GM21423 (cell line): ENCODE data around the gene IL1RL1.

Experiments
- ATAC-seq: cut with Tn5 transposase; IDR thresholded peaks from one replicate; pipeline ENCODE4 v1.9.1; 2021; ENCODE audit warnings: mild to moderate bottlenecking, moderate library complexity; ENCODE audit not compliant: unreplicated experiment

The IL1RL1 gene

DNA sequence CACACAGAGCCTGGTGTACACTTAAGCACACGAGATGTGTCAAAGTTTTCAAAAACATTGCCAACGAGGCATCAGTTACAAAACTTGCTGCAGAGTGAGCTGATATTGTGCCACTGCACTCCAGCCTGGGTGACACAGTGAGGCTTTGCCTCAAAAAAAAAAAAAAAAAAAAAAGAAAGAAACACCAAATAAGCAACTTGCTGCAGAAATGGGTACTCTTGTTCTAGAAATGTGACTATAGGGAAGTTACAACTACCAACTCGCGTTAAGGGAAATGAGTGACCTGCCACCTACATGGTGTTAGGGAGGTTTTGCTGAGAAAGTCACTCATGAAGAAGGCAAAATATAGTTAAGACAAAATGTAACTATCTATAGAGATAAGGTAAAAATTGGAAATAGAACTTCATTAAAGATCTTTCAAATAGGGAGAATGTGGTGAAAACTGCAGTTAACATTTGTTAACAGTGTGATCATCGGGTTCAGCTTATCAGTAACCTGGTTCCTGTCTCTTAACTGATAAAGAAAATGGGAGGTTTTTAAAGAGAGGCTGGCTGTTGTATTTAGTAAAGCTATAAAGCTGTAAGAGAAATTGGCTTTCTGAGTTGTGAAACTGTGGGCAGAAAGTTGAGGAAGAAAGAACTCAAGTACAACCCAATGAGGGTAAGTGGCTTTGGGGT lies at the start of gene IL1RL1:
Gene IL1RL1, plus strand, starts transcription at position 600 of the 677 bp plus-strand sequence. CDS start 26,702 bp downstream, outside the sequence.
- no peak for ATAC-seq

DNA sequence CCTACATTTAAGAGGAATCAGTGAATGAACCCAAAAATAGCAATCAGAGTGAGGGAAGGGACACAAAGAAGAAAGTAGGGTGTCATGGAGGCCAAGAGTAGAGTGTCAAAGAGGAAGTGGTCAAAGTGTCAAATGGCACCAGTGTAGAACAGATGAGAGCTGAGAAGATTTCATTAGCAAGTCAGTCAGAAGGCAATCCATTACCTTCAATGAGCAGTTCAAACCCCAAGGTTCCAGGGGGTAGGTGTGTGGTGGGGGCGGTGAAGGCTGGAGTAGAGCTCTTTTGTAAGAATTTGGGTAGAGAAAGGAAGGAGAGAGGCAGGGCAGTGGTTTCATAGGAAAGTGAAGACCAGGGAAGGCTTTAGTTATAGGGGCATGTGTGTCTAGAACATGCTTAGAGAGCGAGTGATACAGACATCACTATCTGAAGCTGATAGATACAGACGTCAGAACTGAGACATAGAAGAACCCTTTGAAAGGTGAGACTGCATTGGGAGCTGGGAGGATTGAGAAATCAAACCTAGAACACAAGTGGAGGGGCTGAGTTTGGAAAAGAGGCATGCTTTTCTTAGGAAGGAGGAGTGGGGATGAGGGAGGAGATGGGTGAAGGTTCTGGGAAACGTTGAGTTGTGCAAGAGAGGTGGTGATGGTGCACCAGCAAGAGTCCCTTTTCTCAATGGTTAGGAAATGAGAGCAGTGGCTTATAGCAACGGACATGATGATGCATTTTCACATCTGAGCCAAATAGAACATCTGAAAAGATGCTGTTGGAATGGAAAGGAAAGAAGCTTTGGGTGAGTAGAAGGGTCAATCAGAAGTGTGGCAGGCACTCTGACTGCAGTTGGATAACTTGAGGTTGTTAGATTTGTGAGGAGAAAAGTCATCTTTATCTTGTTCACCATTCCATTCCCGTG lies 48.9 kb upstream of the IL1RL1 start:
- ATAC-seq, result no peak

DNA sequence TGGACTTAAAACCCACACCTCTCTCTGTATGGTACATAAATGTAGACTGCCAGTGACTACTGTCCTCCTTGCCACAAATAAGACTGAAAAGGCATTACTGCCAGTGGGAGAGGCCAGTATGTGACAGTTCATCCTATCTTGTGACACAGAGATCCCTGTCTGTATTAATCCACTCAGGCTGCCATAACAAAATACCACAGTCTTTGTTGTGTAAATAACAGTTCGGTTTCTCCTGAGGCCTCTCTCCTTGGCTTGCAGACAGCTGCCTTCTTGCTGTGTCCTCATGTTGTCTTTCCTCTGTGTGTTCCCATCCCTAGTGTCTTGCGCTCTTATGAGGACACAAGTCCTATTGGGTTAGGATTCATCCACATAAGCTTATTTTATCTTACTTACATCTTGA lies 46.4 kb upstream of the IL1RL1 start:
- no peak for ATAC-seq

DNA sequence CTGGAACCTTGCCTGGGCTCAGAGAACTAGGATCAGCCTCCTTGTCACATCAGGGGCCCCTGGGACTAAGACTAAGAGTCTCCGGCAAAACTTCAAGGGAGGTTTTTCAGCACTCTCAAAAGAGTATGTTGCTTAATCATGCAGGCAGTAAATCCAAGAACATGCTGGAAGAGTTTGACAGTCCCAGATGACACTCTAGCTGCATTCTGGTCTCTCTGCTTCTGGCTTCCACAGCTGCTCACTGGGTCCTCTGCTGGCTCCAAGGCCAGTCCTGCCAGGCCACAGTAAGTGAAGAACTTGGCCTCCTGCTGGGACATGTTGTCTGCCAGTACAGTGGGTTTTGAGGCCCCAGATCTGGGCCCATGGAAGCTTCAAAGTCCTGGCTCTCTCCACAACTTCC lies 45.2 kb upstream of the IL1RL1 start:
- ATAC-seq, result no peak

DNA sequence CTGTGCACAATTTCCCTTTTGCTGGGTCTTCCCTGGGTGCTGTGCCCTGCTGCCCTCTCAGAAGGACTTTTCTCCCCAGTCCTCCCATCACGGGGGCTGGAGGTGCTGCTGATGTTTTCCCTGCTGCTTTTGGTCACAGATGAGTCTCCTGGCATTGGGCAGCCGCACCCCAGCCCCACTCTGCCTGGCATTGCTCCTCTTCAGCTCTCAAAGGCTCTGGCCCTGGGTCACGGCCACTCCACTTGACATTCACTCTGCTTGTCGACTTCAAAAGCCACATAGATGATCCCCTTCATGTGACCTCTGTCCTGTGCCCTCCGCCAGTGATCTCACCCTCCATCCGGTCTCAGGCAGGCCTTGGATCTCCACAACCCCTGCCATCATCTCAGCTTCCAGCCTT lies 43.6 kb upstream of the IL1RL1 start:
- ATAC-seq, result no peak

DNA sequence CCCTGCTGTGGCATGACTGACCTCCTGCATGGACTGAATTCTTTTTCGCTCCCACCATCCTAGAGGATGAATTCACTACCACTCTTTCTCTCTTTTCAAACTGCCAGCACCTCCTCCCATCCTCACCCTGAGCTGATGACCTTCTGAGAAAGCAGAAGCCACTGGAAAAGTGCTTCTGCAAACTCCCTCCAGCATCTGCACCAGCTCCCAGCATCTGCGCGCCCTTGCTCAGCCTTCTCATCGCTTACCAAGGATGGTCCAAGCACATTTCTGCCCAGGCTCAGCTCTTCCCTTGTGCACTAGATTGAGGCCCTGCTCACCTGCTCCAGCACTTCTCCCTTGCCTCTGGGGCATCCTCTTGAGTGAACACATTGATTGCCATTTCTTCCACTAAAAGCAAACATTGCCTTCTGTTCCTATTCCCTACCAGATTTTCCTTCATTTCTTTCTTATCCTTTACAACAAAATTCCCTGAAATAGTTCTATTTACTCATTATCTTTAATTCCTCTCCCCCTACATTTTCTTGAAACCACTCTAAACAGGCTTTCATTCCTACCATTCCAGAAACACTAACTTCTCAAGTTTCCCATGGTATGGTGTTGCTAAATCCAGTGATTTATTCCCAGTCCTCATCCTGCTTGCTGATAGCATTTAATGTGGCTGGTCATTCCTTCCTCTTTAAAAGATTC lies 42.7 kb upstream of the IL1RL1 start:
- no peak for ATAC-seq

DNA sequence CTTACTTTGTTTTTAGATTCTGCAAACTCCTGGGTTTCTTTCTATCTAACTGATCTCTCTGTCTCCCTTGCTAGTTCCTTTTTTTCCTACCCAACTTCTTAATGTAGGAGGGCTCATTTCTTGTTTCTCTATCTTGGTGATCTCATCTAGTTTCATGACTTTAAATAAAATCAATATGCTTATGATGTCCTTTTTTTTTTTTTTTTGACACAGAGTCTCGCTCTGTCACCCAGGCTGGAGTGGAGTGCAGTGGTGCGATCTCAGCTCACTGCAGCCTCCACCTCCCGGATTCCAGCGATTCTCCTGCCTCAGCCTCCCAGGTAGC lies 42.2 kb upstream of the IL1RL1 start:
- no peak for ATAC-seq

DNA sequence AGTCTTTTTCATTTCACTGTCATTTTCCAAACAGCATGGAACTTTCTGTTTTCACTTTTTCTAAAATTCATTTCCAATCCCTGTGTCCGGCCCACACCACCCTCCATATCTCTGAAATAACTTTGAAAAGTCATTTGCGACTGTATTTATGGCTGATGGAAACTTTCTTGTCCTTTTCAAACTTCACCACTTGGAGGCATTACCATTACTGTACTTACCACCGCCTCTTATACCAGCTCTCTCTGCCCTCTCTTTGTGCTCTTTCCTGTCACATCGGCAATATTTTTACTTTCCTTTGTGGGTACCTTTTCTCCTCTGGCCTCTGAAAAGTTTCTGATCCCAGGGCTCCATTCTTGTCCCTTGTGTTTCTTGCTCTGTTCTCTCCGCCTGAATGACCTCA lies 39.5 kb upstream of the IL1RL1 start:
- no peak for ATAC-seq

DNA sequence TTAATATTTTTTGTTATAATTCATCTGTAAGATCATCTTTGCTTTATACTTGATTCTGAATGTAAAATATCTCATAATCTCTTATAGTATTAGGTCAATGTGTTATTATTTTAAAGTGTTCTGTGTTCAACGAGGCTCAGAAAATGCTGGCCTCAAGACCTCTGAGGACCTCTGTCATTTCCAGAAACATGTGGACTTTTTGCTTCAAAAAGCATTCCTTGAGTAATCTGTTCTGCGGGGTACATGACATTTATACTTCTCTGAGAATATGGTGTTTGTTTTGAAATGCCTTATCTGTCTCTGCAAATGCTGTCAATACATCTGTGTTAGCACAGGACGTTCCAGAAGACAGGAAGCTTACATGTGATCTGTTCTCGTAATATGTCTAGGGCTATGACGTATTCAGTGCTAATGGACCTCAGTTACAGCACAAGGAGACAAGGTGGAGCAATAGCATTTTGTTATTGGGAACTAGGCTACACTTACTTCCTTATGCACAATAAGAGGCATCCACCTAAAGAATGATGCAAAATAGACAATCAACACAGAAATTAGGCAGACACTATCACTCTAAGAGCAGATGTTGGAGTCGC lies 37.6 kb upstream of the IL1RL1 start:
- no peak for ATAC-seq

DNA sequence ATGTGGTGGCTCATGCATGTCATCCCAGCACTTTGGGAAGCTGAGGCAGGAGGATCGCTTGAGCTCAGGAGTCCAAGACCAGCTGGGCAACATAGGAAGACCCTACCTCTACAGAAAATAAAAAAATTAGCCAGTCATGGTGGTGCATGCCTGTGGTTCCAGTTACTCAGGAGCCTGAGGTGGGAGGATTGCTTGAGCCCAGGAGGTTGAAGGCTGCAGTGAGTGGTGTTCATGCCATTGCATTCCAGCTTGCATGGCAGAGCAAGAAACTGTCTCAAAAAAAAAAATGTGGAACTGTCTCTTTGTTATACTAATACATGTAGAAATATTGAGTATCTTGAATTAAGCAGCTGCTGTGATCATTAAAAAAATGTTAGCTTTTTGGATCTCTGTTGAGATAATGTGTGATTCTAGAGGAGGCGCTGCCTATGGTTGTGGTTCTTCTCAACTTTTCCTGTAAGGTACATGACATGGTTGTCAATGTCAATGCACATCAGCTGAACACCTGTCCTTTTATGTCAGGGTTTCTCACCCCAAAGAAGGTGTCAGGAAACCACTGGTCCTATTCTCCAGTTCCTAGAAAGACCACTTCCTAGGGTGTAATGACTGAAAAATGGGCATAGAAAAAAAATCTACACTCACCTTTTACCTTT lies 34.7 kb upstream of the IL1RL1 start:
- no peak for ATAC-seq

DNA sequence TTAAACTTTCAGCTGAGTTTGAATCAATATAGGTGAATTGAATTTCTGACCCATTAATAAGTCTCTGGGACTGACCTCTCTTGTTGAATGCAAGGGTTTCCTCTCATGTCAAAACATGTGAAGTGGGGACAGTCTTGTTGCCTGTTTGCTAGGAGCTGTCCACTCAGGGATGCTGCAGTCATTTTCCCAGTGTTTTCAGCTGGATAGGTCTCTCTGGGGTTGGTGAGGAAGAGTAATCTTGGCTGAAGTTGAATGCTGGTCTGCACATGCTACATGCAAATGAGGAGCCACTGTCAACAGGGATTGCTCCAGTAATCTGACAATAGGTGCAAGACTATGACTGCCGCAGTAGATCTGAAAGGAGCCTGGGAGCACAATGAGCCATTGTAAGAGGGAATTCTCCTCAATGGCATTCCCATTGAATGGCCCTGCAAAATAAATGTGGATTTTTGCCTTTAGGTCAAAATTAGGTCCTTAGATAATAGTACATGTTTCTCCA lies 34.1 kb upstream of the IL1RL1 start:
- ATAC-seq, result no peak

DNA sequence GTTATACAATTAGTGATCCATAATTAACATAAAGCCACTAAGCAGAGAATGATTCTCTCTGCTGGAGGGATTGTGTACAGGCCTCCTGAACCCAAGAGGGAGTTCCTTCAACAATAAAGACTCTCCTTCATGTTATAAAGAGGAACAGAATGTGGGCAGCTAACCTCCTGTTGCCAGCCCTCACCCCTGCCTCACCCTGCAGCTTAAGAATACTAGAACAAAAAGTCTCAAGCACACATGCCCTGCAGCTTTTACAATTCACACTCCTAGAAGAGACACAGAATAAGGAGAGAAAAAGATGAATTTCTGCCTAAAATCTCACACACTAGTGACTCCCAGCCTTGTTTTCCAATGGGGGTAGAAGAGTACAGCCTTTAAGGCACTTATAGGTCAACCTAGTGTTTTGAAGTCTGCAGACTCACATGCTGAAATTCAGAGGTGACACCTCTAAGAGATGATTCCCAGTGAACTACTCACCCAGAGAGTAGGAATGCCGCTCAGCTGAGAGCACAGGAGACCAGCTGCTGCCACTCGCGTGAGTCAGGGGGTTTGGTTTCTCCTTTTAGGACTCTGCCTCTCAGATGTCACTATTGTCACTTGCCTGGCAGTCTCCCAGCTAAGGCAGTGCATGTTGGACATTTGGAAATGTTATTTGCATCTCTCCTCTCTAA lies 32.5 kb upstream of the IL1RL1 start:
- no peak for ATAC-seq

DNA sequence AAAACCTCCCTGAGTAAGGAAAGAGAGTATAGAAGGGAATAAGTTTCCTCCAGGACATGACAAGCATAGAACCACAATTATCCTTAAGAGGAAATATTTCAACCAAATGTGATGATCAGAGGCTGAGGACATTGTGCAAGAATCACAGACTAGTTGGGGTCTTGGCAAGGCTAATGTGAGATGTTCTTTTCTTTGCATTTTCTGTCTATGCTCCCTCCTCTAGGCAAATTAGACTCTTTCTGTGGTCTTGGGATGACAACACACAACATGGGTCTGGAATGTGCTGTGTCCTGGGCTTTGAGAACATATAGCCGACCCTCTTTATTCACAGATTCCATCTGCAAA lies 32.0 kb upstream of the IL1RL1 start:
- no peak for ATAC-seq

DNA sequence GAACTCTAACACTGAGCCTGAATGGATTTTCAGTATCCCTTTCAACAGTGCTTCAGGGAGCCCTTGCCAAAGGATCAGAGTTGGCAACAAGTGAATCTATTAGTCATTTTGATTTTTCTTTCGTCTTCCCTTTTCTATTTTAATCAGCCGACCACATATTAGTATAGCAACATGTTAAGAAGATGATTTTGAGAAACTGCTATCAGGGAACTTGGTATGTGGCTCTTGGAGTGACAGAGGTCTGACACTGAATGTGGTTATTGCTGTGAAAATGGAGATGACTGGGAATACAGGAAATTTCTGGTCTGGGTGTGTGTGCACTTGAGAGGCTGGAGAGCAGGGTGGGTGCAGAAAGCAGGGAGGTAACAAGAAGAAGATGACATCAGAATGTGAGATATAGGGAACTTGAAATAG lies 28.7 kb upstream of the IL1RL1 start:
- no peak for ATAC-seq

DNA sequence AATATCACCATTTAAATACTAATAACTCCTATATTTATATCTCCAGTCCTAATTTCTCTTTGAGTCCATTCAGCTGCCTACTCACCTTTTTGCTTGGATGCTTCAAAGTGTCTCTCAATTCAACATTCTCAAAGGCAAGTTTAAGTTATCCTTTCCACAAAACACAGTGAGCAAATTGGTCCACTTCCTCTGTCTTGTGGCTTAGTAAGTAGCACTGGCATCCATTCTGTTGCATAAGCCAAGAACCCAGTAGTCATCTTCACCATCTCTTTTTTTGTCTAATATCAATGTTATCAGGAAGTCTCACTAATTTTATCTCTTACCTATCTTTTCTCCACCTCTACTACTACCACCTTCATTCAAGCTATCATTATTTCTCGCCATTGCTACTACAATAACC lies 27.4 kb upstream of the IL1RL1 start:
- ATAC-seq, result no peak

DNA sequence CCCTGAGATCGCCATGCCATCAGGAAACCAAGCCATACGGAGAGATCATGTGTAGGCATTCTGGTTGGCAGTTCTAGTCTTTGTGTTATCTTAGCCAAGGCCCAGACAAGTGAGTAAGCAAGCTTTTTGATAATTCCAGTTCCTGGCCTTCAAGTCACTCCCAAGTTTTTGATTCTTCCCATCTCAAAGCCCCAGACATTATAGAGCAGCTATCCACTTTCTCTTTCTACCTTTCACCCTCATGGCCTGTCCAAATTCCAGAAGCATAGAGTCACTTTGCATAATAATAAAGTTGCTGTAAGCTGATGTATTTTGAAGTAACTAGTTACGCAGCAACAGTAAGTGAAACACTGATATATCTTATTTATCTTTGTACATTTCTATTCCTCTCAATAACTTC lies 26.8 kb upstream of the IL1RL1 start:
- no peak for ATAC-seq

DNA sequence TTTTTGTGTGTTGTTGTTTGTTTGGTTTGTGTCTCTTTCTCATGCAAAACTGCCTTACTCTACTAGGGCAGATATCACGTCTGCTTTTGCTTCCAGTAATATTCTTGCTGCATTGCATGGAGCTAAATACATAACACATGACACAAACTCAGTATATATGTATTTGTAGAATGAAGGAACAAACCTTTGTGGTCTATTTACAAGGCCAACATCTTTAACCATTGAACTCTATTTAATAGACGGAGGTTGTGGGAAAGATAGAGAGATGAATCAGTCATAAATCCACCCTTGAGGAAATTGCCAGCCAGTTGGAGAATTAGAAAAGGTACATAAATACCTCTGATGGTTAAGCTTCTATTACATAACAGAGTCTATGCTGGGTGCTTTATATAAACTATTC lies 26.0 kb upstream of the IL1RL1 start:
- ATAC-seq, result no peak

DNA sequence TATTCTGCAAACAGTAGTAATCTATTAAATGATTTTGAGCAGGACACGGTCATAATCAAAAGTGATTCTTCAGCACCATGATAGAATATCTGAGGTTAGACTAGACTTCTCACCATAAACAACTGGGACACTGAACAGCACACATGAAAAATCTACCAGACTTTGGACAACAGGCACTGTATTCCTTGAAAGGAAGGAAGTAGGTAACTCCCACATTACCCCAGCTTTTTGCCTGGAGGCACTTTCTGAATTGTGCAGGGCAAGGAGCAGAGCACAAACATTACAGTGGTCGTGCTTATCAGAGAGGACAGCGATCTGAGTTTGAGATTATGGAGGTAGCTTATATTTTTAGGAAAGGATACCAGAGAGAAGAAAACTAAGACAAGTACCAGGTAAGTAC lies 25.3 kb upstream of the IL1RL1 start:
- ATAC-seq, result no peak

DNA sequence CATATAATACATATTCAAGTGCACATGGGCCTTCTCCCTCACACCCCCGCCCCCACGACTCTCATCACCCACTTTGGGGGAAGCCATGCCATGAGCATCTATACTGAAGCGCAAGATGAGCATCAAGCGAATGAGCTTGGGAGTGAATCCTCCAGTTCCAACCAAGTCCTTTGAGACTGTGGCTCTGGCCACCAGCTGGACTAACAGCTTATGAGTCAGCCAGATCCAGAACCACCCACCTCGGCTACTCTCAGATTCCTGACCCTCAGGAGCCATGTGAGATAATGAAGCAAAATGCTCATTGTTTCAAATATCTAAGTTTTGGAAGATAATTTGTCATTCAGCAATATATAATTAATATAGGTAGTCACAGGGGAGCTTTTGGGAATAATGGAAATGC lies 22.2 kb upstream of the IL1RL1 start:
- no peak for ATAC-seq

DNA sequence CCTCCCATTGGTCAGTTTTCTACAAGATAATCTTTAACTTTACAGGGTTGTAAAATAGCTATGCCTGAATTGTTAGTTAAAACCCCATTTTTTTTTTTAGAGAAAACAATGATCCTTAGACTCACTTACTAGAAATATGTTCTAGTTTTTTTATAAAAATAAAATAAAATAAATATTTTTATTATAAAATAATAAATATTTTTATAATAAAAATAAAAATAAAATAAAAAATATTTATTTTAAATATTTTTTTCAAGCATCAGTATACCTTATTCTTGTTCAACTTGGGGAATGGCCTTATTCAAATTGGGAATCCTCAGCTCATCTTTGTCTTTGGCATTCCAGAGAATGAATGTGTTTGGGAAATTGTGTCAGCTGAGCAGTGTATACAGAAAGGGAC lies 20.8 kb upstream of the IL1RL1 start:
- ATAC-seq, result no peak
